GM18511 (cell line): ENCODE measurements around the gene GFER.
A peak's percentile ranks its signal among the peaks of the same experiment; 100 is the strongest.

Experiments used
- ATAC-seq: cut with Tn5 transposase; IDR thresholded peaks from one replicate; pipeline ENCODE4 v1.9.1; 2021; ENCODE audit warnings: mild to moderate bottlenecking, moderate library complexity; ENCODE audit not compliant: unreplicated experiment

Gene GFER

GRCh38 chr16:1974157-1975070, 9.6 kb upstream of the GFER start:
- ATAC-seq = no peak

GRCh38 chr16:1975432-1976215, 8.4 kb upstream of the GFER start:
- no peak for ATAC-seq

- ATAC-seq = no peak
Measured at GRCh38 chr16:1976216-1976520, 7.8 kb upstream of the GFER start.

GRCh38 chr16:1976951-1977874, 6.8 kb upstream of the GFER start:
- no peak for ATAC-seq

GRCh38 chr16:1977875-1978268, 6.1 kb upstream of the GFER start:
- no peak for ATAC-seq

GRCh38 chr16:1978476-1979120, 5.4 kb upstream of the GFER start:
- no peak for ATAC-seq

GRCh38 chr16:1979271-1980029, 4.5 kb upstream of the GFER start:
- ATAC-seq = no peak

GRCh38 chr16:1980030-1980769, 3.8 kb upstream of the GFER start:
- no peak for ATAC-seq

GRCh38 chr16:1980770-1981087, 3.3 kb upstream of the GFER start:
- ATAC-seq = no peak

GRCh38 chr16:1981398-1981836, 2.6 kb upstream of the GFER start, which contains the start of gene NOXO1:
TSS of gene NOXO1 (minus strand) at chr16:1981469. CDS start at chr16:1981179, 290 bp downstream.
- ATAC-seq = no peak

GRCh38 chr16:1982013-1982433, 2.0 kb upstream of the GFER start:
- no peak for ATAC-seq

- ATAC-seq = no peak
Measured at GRCh38 chr16:1982991-1983543, 926 bp upstream of the GFER start.

- peak; percentile 9 for ATAC-seq
Measured at GRCh38 chr16:1984347-1985225, 593 bp downstream of the GFER start.

- no peak for ATAC-seq
Measured at GRCh38 chr16:1985466-1986150, 1.6 kb downstream of the GFER start.

GRCh38 chr16:1987198-1987597, 3.2 kb downstream of the GFER start:
- ATAC-seq = no peak

- no peak for ATAC-seq
Measured at GRCh38 chr16:1989209-1990100, 5.5 kb downstream of the GFER start, which contains the start of gene SYNGR3. TSS of gene SYNGR3 (plus strand) at chr16:1989970. CDS start at chr16:1990103, 133 bp downstream.
